OCI-LY1 (cell line): ENCODE results near the gene FTSJ1.

Source experiments
- EZH2 ChIP-seq: fragments of 200-600 bp; sonication (generic), shearing (Covaris generic); IDR thresholded peaks from 2 replicates; pipeline ENCODE4 v1.8.0; 2017; ENCODE audit warnings: borderline replicate concordance, mixed run types, mild to moderate bottlenecking, antibody characterized with exemption, low read length, moderate library complexity, mixed read lengths
- TF ChIP-seq, protein P1 (sequence below): fragments of 200-600 bp; sonication (generic), shearing (Covaris generic); IDR thresholded peaks from 2 replicates; pipeline ENCODE4 v1.5.1; 2017; ENCODE audit warnings: mild to moderate bottlenecking, antibody characterized with exemption, low read length, moderate library complexity, mixed read lengths

DNA sequence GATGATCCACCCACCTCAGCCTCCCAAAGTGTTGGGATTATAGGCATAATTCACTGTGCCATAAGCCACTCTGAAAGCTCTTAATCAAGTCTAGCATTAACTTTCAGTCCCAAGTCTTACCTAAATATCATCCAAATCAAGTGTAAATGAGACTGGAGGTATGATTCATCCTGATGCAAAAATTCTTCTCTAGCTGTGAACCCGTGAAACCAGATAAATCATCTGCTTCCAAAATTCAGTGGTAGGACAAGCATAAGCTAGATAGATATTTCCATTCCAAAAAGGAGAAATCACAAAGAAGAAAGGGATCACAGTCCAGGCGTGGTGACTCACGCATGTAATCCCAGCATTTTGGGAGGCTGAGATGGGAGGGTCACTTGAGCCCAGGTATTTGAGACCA lies 54.7 kb downstream of the FTSJ1 start:
- TF ChIP-seq, protein P1, sequence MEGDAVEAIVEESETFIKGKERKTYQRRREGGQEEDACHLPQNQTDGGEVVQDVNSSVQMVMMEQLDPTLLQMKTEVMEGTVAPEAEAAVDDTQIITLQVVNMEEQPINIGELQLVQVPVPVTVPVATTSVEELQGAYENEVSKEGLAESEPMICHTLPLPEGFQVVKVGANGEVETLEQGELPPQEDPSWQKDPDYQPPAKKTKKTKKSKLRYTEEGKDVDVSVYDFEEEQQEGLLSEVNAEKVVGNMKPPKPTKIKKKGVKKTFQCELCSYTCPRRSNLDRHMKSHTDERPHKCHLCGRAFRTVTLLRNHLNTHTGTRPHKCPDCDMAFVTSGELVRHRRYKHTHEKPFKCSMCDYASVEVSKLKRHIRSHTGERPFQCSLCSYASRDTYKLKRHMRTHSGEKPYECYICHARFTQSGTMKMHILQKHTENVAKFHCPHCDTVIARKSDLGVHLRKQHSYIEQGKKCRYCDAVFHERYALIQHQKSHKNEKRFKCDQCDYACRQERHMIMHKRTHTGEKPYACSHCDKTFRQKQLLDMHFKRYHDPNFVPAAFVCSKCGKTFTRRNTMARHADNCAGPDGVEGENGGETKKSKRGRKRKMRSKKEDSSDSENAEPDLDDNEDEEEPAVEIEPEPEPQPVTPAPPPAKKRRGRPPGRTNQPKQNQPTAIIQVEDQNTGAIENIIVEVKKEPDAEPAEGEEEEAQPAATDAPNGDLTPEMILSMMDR: no peak
- no peak for TF ChIP-seq EZH2
